Keratinocyte (primary cell): ENCODE data around the gene NTSR1.

Source experiments
- CTCF ChIP-seq, 3 experiments: IDR thresholded peaks in 1 of 3; conservative IDR thresholded peaks in 1 of 3; optimal IDR thresholded peaks in 1 of 3; 2 replicates in 2 of 3; 3 replicates in 1 of 3; pipeline versions ENCODE3 to v1.5.1; 2011; ENCODE audit warnings: low read length in 3 of 3, mild to moderate bottlenecking in 3 of 3, moderate library complexity in 2 of 3, control low read depth in 1 of 3, inconsistent platforms in 1 of 3; ENCODE audit not compliant: insufficient read depth in 2 of 3; ENCODE audit errors: extremely low read depth in 1 of 3
- EZH2 ChIP-seq: IDR thresholded peaks from one replicate; pipeline ENCODE4 v1.6.1; 2012; ENCODE audit warnings: inconsistent platforms, mild to moderate bottlenecking, low read length, moderate library complexity

- TF ChIP-seq CTCF (optimal IDR thresholded peaks at IDR 0.05 in 1 of 3, IDR thresholded peaks at IDR 0.05 in 1 of 3, conservative IDR thresholded peaks at IDR 0.05 in 1 of 3; ENCODE audit: extremely low read depth in 1 of 3, insufficient read depth in 2 of 3, low read length in 3 of 3), result no peak
- no peak for TF ChIP-seq EZH2
Observed at GRCh38 chr20:62784497-62784896, 75.9 kb downstream of the NTSR1 start.
